ENCODE measurements around the gene SLC25A39.

Gene SLC25A39

GRCh38 chr17:44277976-44278375, 46.6 kb downstream of the SLC25A39 start:
- DNase-seq (ENCODE audit: low read depth) = no peak

- DNase-seq (ENCODE audit: low read depth) = no peak
These were observed 51.0 kb downstream of the SLC25A39 start for GRCh38 chr17:44273607-44274006.

GRCh38 chr17:44272954-44273353, 51.7 kb downstream of the SLC25A39 start:
- no peak for DNase-seq (ENCODE audit: low read depth)

GRCh38 chr17:44272321-44272951, 52.2 kb downstream of the SLC25A39 start:
- DNase-seq (ENCODE audit: low read depth) = no peak
